A204.1 (cell line): Measurements from ENCODE around the gene PAPPA2.

Experiments used
- FAIRE-seq: peaks from 2 replicates; lab custom pipeline; 2012; peaks lifted over from hg19 to GRCh38; lab: Jason Lieb, UNC

PAPPA2 gene

DNA sequence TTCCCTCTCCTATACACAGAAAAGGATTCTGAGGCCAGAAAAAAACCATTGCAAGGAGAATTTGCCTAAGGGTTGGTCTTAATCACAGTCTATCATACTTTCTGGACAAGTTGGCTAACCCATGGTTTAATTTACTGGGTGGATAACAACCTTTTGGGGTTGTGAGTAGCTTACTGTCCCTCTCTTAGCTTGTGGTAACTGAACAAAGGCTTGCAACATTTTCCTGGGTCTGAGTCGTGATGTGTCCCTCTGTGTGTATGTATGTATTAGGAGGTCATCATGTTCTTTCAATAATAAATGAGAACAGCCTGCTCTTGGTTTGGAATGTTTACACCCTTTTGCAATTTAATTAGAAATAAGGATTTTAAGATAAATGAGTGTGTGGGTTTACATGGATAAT, 36.7 kb downstream of the PAPPA2 start:
- no peak for FAIRE-seq

- FAIRE-seq, result no peak
Observed at GRCh38 chr1:176501599-176501998, 38.6 kb downstream of the PAPPA2 start.

DNA sequence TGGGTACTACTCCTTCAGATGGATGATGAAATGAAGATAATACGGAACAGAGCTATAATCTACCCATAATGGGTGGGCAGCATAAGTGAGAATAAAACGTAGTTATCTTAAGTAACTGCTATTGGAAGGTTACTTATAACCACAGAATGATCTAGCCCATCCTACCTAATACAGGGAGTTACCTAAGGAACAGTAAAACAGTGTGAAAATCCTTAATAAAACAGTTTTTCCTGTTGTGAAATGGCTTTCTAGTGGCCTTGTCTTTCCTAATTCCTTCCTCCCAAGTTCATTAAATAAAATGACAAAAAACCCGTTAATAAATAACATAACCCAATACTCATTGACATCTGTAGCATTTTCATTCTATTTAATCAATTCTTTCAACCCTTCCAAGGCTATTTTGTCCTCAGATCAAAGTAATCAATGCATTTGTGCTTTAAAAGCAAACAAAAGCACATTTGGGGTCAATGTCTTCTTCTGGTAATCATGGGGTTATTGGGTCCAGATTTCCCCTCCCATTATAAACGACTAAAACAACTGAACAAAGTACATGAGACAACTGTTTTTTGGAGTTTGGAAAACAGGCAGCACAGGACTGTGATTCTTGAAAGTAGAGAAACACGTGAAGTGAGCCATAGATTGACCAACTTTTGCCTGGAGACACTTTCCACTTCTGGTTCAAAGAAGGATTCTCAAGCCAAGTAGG, 42.0 kb downstream of the PAPPA2 start:
- no peak for FAIRE-seq

- FAIRE-seq, result no peak
Observed at GRCh38 chr1:176512966-176513365, 50.0 kb downstream of the PAPPA2 start.

DNA sequence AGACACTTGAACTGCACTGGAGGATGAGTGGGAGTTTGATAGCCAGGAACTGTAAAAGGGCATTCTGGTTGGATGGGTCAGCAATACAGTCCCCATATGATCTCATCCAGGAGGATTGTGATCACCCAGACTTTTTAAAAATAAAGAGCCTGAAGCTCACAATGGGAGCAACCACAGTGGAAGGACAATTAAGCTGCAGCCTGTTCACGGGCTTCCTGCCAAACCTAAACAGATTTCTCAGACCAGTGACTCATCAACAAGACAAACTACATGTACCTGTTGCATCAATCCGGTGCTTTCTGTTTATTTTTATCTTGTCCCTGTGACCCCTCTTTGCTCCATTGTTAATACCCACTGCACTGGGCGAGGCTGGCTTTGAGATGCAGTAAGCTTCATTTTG, 52.3 kb downstream of the PAPPA2 start:
- FAIRE-seq, result no peak

DNA sequence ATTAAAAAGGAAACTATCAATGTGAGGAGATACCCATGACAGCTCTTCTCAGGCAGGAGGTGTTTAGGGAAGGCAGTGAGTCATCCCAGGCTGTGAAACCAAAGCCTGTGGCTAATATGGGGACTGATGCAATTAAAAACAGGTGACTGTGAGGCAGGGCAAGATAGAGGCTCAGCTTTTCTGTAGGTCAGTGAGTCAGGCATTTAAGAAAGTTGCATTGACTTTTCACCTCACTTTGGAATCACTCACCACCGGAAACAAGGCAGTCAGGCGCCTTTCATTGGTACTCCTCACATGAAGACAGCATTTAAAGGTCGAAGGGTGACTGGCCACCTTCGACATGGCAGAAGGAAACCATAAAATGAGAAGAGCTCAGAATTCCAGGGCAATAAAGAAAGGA, 54.5 kb downstream of the PAPPA2 start:
- no peak for FAIRE-seq

GRCh38 chr1:176521211-176521610, 58.2 kb downstream of the PAPPA2 start:
- FAIRE-seq, result no peak

DNA sequence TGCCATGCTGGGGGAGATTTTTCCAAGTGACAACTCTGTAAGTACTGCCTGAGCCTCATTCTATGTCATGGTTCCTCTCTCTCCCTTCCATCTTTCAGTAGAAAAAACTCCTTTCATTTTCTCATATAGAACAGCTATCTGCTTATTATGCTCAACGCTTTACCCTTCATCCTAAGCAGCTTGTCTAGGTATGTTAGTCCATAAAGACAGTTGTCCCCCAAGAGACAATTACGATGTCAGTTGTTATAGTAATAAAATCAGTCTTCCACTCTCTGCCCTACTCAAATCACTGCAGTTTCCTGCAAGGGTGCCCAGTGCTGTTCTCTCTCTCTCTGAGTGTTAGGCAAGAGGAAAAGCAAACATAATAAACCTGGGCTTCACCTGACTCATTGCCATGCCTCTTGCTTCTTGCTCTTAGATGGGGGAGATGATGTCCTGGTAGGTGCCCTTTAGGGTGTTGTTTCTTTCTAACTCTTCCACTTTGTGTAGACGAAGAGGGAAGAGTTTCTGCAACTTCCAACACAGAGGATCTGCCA, 59.4 kb downstream of the PAPPA2 start:
- no peak for FAIRE-seq

DNA sequence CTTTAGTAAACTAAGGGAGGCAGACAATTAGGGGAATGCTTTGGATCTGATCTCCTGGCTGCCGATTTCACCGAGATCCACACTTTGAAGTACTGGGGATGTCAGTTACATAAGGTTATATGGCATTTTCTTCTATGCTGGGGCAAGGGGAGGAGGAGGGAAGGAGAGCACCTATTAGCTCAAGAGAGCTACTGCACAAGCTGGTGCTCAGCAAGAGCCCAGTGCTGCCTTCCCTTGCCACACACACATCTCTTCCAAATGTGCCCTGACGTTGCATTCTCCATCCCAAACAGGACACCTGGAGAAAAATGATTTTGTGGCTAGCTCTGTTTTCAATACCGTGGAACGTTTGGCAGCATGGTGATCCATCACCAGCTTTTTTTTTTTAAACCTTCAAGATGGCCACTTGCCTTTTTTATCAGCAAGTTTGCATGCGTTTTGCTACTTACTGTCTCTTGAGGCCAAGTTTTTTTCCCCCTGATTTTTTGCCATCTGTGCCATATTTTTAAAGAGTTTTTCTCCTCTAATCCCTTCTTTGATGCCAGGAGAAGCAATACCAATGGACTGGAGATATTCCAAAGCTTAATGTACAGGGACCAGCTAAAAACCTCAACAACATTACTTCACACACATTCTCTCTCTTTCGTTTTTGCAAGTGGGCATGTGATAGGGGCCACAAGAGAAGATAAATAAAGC, 66.6 kb downstream of the PAPPA2 start:
- no peak for FAIRE-seq

- no peak for FAIRE-seq
Observed at GRCh38 chr1:176531036-176531435, 68.1 kb downstream of the PAPPA2 start.

- no peak for FAIRE-seq
Observed at GRCh38 chr1:176531921-176532897, 69.2 kb downstream of the PAPPA2 start.

GRCh38 chr1:176533020-176533419, 70.0 kb downstream of the PAPPA2 start:
- no peak for FAIRE-seq

GRCh38 chr1:176536588-176536987, 73.6 kb downstream of the PAPPA2 start:
- no peak for FAIRE-seq

DNA sequence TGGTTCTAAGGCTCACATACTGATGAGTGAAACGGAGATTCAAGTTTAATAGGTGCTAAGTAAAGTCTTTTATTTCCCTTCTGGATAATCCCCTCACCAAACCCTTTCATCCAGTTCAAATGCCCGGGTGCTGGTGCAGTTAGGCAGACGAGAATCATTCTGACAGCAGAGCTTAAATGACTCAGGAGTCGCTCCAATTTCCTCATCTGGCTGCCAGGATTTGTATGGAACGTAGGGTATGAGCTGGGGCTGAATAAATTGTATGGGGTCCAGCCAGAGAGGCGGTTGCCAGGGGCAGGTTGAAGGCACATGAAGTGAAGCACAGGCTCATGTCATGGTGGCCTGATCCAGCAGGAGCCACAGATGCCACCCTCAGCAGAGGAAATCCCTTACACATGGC, 76.0 kb downstream of the PAPPA2 start:
- FAIRE-seq, result no peak

GRCh38 chr1:176540428-176540827, 77.5 kb downstream of the PAPPA2 start:
- FAIRE-seq, result no peak

GRCh38 chr1:176541663-176542062, 78.7 kb downstream of the PAPPA2 start:
- FAIRE-seq, result no peak

GRCh38 chr1:176542352-176542751, 79.4 kb downstream of the PAPPA2 start:
- no peak for FAIRE-seq

GRCh38 chr1:176543360-176544129, 80.6 kb downstream of the PAPPA2 start:
- FAIRE-seq, result no peak

- FAIRE-seq, result no peak
Observed at GRCh38 chr1:176545034-176545639, 82.2 kb downstream of the PAPPA2 start.

DNA sequence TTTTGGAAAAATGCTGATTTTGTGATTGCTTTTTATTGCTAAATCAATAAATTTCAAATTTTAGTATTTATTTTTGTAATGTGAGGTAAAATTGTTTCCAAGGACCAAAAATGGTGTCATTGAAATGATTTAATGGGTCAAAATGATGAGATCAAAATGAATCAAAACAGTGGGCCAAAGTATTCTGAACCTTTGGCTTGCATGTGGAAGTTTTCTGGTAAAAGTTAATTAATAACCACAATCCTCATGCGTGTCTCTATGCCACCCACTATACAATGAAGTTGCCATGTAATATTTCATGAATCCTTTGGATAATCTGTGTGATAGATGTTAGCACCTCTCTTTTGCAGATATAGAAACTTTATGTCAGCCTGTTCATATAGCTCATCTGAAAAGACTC, 83.8 kb downstream of the PAPPA2 start:
- no peak for FAIRE-seq

DNA sequence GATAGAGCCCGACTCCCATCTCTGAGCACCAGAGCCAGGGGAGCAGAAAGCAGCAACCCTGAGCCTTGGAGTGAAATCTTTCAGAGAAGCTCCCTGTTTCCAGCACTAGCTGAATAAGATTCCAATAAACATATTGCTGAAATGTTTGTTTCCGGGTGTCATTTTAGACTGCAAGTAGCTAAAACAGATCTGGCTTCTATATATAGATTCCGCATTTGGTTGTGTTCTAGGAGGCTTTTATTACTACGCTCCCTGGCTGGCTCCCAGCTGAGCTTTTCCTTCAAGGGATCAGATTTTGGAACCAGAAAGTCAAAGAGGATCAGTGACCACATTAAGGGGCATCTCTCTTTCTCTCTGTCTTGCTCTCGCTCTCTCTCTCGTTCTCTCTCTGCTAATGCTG, 88.2 kb downstream of the PAPPA2 start:
- FAIRE-seq, result no peak
